EL (cell line): ENCODE measurements around the gene TRMO.

ENCODE experiments used
- DNase-seq: peaks from one replicate; pipeline ENCODE4 v3.0.0-alpha.2; 2016

The TRMO gene

GRCh38 chr9:97857606-97858392, 64.5 kb downstream of the TRMO start:
- DNase-seq: no peak

DNA sequence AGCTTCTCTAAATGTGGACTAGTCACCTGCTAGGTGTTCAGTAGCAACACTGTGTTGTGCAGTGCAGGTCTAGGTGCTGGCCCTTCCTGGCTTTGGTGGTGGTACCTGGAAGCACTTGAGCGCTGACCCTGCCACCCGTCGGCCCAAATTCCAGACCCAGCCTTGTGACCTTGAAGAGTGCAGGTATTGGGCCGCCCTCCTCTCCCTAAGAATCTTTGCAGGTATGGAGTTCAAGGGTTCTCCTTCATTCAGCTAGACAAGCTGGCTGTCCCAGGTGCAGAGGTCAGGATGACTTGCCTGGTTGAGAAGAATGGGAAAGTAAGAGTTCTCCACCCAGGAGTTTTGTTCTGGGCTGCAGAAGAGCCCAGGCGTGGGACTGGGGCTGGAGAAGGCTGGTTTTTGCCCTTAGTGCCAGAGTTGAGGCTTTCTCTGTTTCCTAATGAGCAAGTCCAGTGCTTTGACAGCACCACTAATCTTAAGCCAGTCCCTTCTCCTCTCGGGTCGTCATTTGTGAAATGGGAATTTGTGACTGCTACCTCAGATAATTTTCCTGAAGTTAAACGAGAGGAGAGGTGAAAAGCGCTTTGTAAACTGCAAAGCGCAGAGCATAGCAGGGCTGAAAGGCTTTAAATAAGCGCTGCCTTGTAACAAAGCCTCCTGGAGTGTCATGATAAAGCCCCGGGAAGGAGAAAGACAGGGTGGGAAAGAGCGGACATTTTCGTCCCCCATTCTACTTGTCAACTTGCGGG, 65.3 kb downstream of the TRMO start:
- DNase-seq: no peak

DNA sequence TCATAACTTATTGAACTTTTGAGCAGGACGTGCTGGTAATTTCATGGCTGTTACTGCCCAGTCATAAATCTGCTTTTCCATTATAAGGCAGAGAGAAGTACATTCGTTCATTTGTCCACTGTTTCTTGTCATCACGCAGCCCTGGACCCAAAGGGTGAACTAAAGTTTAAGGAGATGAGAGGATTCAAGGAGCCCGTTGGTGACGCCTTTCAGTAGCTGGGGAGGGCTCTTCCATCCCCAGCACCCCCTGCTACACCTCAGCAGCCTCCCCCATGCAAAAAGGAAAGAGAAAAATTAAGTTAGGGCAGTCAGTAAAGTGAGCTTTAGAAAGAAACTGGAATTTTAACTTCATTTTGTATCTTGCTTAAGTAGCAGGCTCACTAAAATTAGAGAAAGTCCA, 66.4 kb downstream of the TRMO start:
- DNase-seq: no peak

DNA sequence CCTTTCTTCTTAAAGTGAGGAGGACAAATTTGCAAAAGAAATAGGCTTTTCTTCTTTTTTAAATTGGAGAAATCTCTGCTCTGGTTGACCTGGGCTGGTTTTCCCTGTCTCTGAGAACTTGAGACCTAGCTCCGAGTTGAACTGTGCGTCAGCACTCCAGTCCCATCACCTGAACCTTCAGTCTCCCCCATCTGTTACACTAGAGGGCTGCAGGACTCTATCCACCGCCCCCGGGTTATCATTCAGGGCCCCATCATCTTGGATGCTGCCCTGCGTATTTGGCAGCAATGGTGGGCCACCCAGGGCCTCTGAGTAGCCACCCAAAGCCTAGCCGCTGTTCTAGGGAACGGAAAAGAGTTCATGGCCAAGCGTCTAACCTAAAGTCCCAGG, 66.8 kb downstream of the TRMO start:
- no peak for DNase-seq

- no peak for DNase-seq
These were observed 67.4 kb downstream of the TRMO start for GRCh38 chr9:97854696-97855485.
